Measurements from ENCODE around the gene CCDC89. TPM values are rescaled to one million over a fixed set of nuclear protein-coding genes. Genes with fewer than 3 reads are reported as not detected.

Gene CCDC89
- total and polyA plus RNA-seq, 2 experiments from 2014 or later: 0.31 TPM; not detected in 1

- TF ChIP-seq ZNF462 (CRISPR knock-in tag; IDR thresholded peaks at IDR 0.05): no peak
- no peak for TF ChIP-seq REST (IDR thresholded peaks at IDR 0.05; ENCODE audit: unreplicated experiment)
- no peak for TF ChIP-seq EZH2phosphoT487 (IDR thresholded peaks at IDR 0.05; ENCODE audit: unreplicated experiment)
- no peak for TF ChIP-seq CTCF (conservative IDR thresholded peaks at IDR 0.05; ENCODE audit: low read depth in 2 of 2)
- no peak for TF ChIP-seq STAT1 (IDR thresholded peaks at IDR 0.05; ENCODE audit: unreplicated experiment)
- TF ChIP-seq NANOG (IDR thresholded peaks at IDR 0.05; ENCODE audit: borderline replicate concordance): no peak
- no peak for TF ChIP-seq POLR2AphosphoS5 (IDR thresholded peaks at IDR 0.05; ENCODE audit: low read depth)
- TF ChIP-seq ZNF331 (CRISPR knock-in tag; IDR thresholded peaks at IDR 0.05; ENCODE audit: low read depth): no peak
- no peak for TF ChIP-seq ZNF114 (CRISPR knock-in tag; IDR thresholded peaks at IDR 0.05)
- TF ChIP-seq JUNB (IDR thresholded peaks at IDR 0.05; ENCODE audit: unreplicated experiment): no peak
These were observed 51.2 kb downstream of the CCDC89 start (continued) for GRCh38 chr11:85634747-85635146.

Other genes with a start within 250 kb of the CCDC89 start
- 14.4 and 19.8 TPM in 2 replicates for gene DLG2, start 58.9 kb downstream of the CCDC89 start, total RNA-seq (2014; rRNA removed; shearing (Covaris generic))
- 13.0 and 21.5 TPM in 2 replicates for gene DLG2, start 58.9 kb downstream of the CCDC89 start, polyA plus RNA-seq (2016; fragmentation: Nextera tagmentation; extraction: Ambion mirVana)
- 93.0 and 96.1 TPM in 2 replicates for gene TMEM126B, start 57.6 kb downstream of the CCDC89 start, total RNA-seq (2014; rRNA removed; shearing (Covaris generic))
- gene TMEM126B, start 57.6 kb downstream of the CCDC89 start, polyA plus RNA-seq (2016; fragmentation: Nextera tagmentation; extraction: Ambion mirVana): 169 and 176 TPM in 2 replicates
- 24.7 and 29.5 TPM in 2 replicates for gene TMEM126A, start 38.2 kb downstream of the CCDC89 start, total RNA-seq (2014; rRNA removed; shearing (Covaris generic))
- 70.2 and 71.1 TPM in 2 replicates for gene TMEM126A, start 38.2 kb downstream of the CCDC89 start, polyA plus RNA-seq (2016; fragmentation: Nextera tagmentation; extraction: Ambion mirVana)
- 64.3 and 82.2 TPM in 2 replicates for gene CREBZF, start 21.1 kb downstream of the CCDC89 start, total RNA-seq (2014; rRNA removed; shearing (Covaris generic))
- gene CREBZF, start 21.1 kb downstream of the CCDC89 start, polyA plus RNA-seq (2016; fragmentation: Nextera tagmentation; extraction: Ambion mirVana): 32.3 and 34.8 TPM in 2 replicates
- gene SYTL2, start 124.9 kb upstream of the CCDC89 start, total RNA-seq (2014; rRNA removed; shearing (Covaris generic)): 5.6 and 7.2 TPM in 2 replicates
- gene SYTL2, start 124.9 kb upstream of the CCDC89 start, polyA plus RNA-seq (2016; fragmentation: Nextera tagmentation; extraction: Ambion mirVana): 3.0 and 3.4 TPM in 2 replicates
- not detected in 2 replicates for gene CCDC83, start 169.2 kb upstream of the CCDC89 start, total RNA-seq (2014; rRNA removed; shearing (Covaris generic))
- not detected in 2 replicates for gene CCDC83, start 169.2 kb upstream of the CCDC89 start, polyA plus RNA-seq (2016; fragmentation: Nextera tagmentation; extraction: Ambion mirVana)

Data from GM23338 (cell line).